ENCODE measurements around the gene PCNX2. TPM values are rescaled to one million over a fixed set of nuclear protein-coding genes. Genes with fewer than 3 reads are reported as not detected.

Gene PCNX2
- total and polyA plus RNA-seq, 2 of the 13 experiments (the other 11 are each of a cell fraction or from before 2014, with no cell fraction given) = 0.11 to 0.42 TPM

DNA sequence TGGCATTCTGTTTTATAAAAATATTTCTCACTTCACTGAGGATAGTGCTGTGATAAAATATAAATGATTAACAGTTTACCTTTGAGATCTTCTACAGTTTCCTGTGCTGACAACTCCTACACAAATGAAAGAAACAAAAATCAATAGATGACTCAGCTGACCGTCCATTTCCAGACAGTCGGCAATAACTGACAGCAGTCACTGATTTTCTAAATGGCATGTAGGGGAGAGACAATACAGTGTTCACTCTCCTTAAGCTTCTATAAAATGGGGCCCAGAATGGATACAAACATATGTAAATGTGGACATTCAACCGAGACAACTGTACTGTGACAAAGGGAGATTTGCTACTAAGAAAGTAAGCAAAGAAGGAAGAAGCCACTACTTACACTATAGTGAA, 34.3 kb downstream of the PCNX2 start:
- BruUV-seq (replicated peaks) = no TSS peak
- TF ChIP-seq SOX6 (IDR thresholded peaks at IDR 0.05) (no peak), SOX6 (CRISPR knock-in tag; IDR thresholded peaks at IDR 0.05) (peak; percentile 43; the same call in 1 of the 2 replicates), ZNF160 (CRISPR knock-in tag; IDR thresholded peaks at IDR 0.05) (no peak), FOSL2 (CRISPR knock-in tag; IDR thresholded peaks at IDR 0.05) (peak; percentile 94), JUND (CRISPR knock-in tag; IDR thresholded peaks at IDR 0.05) (peak; percentile 88; the same call in 1 of the 2 replicates), RARA (CRISPR knock-in tag; IDR thresholded peaks at IDR 0.05) (no peak), KMT2B (CRISPR knock-in tag; IDR thresholded peaks at IDR 0.05) (no peak), GATA4 (IDR thresholded peaks at IDR 0.05; ENCODE audit: borderline replicate concordance, low read depth) (no peak), ZNF350 (CRISPR knock-in tag; IDR thresholded peaks at IDR 0.05; ENCODE audit: borderline replicate concordance, low read depth) (no peak), SOX5 (CRISPR knock-in tag; IDR thresholded peaks at IDR 0.05; ENCODE audit: borderline replicate concordance) (peak; percentile 64; the same call in 1 of the 2 replicates), HMG20A (CRISPR knock-in tag; IDR thresholded peaks at IDR 0.05; ENCODE audit: borderline replicate concordance) (peak; percentile 38; the same call in 1 of the 2 replicates), SIX1 (CRISPR knock-in tag; IDR thresholded peaks at IDR 0.05; ENCODE audit: borderline replicate concordance) (no peak)
- TF ChIP-seq, protein P1, sequence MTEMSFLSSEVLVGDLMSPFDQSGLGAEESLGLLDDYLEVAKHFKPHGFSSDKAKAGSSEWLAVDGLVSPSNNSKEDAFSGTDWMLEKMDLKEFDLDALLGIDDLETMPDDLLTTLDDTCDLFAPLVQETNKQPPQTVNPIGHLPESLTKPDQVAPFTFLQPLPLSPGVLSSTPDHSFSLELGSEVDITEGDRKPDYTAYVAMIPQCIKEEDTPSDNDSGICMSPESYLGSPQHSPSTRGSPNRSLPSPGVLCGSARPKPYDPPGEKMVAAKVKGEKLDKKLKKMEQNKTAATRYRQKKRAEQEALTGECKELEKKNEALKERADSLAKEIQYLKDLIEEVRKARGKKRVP (CRISPR knock-in tag; IDR thresholded peaks at IDR 0.05) = no peak
- TF ChIP-seq, protein P2, sequence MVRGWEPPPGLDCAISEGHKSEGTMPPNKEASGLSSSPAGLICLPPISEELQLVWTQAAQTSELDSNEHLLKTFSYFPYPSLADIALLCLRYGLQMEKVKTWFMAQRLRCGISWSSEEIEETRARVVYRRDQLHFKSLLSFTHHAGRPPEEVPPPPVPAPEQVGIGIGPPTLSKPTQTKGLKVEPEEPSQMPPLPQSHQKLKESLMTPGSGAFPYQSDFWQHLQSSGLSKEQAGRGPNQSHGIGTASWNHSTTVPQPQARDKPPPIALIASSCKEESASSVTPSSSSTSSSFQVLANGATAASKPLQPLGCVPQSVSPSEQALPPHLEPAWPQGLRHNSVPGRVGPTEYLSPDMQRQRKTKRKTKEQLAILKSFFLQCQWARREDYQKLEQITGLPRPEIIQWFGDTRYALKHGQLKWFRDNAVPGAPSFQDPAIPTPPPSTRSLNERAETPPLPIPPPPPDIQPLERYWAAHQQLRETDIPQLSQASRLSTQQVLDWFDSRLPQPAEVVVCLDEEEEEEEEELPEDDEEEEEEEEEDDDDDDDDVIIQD (CRISPR knock-in tag; IDR thresholded peaks at IDR 0.05; ENCODE audit: low read depth) = peak; percentile 28; the same call in 1 of the 2 replicates
- TF ChIP-seq, protein P3, sequence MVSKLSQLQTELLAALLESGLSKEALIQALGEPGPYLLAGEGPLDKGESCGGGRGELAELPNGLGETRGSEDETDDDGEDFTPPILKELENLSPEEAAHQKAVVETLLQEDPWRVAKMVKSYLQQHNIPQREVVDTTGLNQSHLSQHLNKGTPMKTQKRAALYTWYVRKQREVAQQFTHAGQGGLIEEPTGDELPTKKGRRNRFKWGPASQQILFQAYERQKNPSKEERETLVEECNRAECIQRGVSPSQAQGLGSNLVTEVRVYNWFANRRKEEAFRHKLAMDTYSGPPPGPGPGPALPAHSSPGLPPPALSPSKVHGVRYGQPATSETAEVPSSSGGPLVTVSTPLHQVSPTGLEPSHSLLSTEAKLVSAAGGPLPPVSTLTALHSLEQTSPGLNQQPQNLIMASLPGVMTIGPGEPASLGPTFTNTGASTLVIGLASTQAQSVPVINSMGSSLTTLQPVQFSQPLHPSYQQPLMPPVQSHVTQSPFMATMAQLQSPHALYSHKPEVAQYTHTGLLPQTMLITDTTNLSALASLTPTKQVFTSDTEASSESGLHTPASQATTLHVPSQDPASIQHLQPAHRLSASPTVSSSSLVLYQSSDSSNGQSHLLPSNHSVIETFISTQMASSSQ (IDR thresholded peaks at IDR 0.05; ENCODE audit: low read depth) = 0 out of 2 replicates have a peak, but pooled peaks have one; percentile 51
- TF ChIP-seq, protein P3 (CRISPR knock-in tag; IDR thresholded peaks at IDR 0.05; ENCODE audit: borderline replicate concordance) = no peak
- TF ChIP-seq, protein P4, sequence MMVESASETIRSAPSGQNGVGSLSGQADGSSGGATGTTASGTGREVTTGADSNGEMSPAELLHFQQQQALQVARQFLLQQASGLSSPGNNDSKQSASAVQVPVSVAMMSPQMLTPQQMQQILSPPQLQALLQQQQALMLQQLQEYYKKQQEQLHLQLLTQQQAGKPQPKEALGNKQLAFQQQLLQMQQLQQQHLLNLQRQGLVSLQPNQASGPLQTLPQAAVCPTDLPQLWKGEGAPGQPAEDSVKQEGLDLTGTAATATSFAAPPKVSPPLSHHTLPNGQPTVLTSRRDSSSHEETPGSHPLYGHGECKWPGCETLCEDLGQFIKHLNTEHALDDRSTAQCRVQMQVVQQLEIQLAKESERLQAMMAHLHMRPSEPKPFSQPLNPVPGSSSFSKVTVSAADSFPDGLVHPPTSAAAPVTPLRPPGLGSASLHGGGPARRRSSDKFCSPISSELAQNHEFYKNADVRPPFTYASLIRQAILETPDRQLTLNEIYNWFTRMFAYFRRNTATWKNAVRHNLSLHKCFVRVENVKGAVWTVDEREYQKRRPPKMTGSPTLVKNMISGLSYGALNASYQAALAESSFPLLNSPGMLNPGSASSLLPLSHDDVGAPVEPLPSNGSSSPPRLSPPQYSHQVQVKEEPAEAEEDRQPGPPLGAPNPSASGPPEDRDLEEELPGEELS (CRISPR knock-in tag; IDR thresholded peaks at IDR 0.05) = peak; percentile 44; the same call in 1 of the 2 replicates

More for the DNA sequence above, 34.3 kb downstream of the PCNX2 start:
- ATAC-seq (peak; percentile 93), FAIRE-seq (peak; percentile 39), DNase-seq (ENCODE audit: low spot score) (peak; percentile 49)
- H3K79me2 ChIP-seq (ENCODE audit: insufficient read depth, low read length) = no peaks in the 10 kb centered on the region
- no peak overlapping the region for H3K27ac ChIP-seq (ENCODE audit: extremely low read length, insufficient read depth, low read length)
- H3K4me1 ChIP-seq (ENCODE audit: insufficient read depth, low read length) = peaks cover 12% of the 10 kb centered on the region
- H3K27me3 ChIP-seq (ENCODE audit: control insufficient read depth in 1 of 2, insufficient read depth in 2 of 2, low read length in 2 of 2) = no peaks in the 10 kb centered on the region; a peak in 2 of 5 replicates
- H3K4me2 ChIP-seq (ENCODE audit: low read depth, low read length) = peak overlapping the region; percentile 20; the same call in 1 of the 2 replicates
- H4K20me1 ChIP-seq (ENCODE audit: insufficient read depth, low read length) = no peaks in the 10 kb centered on the region
- H3K4me3 ChIP-seq (replicated peaks in 1 of 3; ENCODE audit: insufficient read depth in 1 of 3, low read depth in 2 of 3, low read length in 3 of 3) = no peak overlapping the region
- in situ Hi-C loops (cut with HindIII; ENCODE audit: extremely low pct_ligation_motif_present, low pct_unique_long_range_greater_than_20kb) (no loop called here), intact Hi-C loops (cut with micrococcal nuclease; ENCODE audit: unreplicated experiment) (no loop called here)
- H3K9ac ChIP-seq (ENCODE audit: insufficient read depth, low read depth, low read length) = no peak overlapping the region
- ChIA-PET POLR2A (no interaction called here), CTCF (ENCODE audit: low intra/inter-chr PET ratio, low total read pairs) (no interaction called here)
- H3K9me3 ChIP-seq (ENCODE audit: low read length) = no peaks in the 10 kb centered on the region
- no peak overlapping the region for H2AFZ ChIP-seq (ENCODE audit: low read length)
- H3K36me3 ChIP-seq (replicated peaks in 1 of 2; ENCODE audit: control insufficient read depth in 1 of 2, insufficient read depth in 2 of 2, low read length in 2 of 2) = no peaks in the 10 kb centered on the region
- 1% methylated on average over 3 of the region's 3 CpGs for WGBS (ENCODE audit: low lambda C conversion rate)
